CD14-positive monocyte (primary cell): ENCODE data around the gene RAI1. TPM values are rescaled to one million over a fixed set of nuclear protein-coding genes. Genes with fewer than 3 reads are reported as not detected.

ENCODE experiments used
- DNase-seq, 3 donors: peaks; one replicate each; pipeline ENCODE4 v3.0.0-alpha.2; 2011 to 2022
- H2AFZ ChIP-seq: 2 replicates; pipeline ENCODE4 v1.6.0; 2012; ENCODE audit warnings: mild to moderate bottlenecking, low read depth, low read length, inconsistent platforms; ENCODE audit not compliant: insufficient read depth, poor library complexity, severe bottlenecking
- H3K27ac ChIP-seq, 2 donors: 1 replicate in 1 of 2; 2 replicates in 1 of 2; pipeline ENCODE4 v1.5.1; 2012 to 2013; ENCODE audit warnings: low read length in 2 of 2, control low read depth in 1 of 2, inconsistent platforms in 1 of 2, low read depth in 1 of 2, mild to moderate bottlenecking in 1 of 2
- H3K27me3 ChIP-seq, 2 donors: one replicate each; pipeline versions ENCODE4 v1.6.0 to v1.6.1; 2011 to 2013; ENCODE audit warnings: low read length in 2 of 2; ENCODE audit not compliant: control insufficient read depth in 2 of 2, insufficient read depth in 2 of 2
- H3K36me3 ChIP-seq, 2 donors: replicated peaks in 1 of 2; 1 replicate in 1 of 2; 2 replicates in 1 of 2; pipeline versions ENCODE4 v1.5.1 to v1.6.1; 2012 to 2013; ENCODE audit warnings: low read length in 2 of 2, control low read depth in 1 of 2, inconsistent platforms in 1 of 2, mild to moderate bottlenecking in 1 of 2; ENCODE audit not compliant: insufficient read depth in 2 of 2, control insufficient read depth in 1 of 2
- H3K4me1 ChIP-seq, 2 donors: 1 replicate in 1 of 2; 2 replicates in 1 of 2; pipeline versions ENCODE4 v1.5.1 to v1.6.1; 2012 to 2013; ENCODE audit warnings: low read length in 2 of 2, control low read depth in 1 of 2, inconsistent platforms in 1 of 2, mild to moderate bottlenecking in 1 of 2, moderate library complexity in 1 of 2; ENCODE audit not compliant: insufficient read depth in 2 of 2, control insufficient read depth in 1 of 2
- H3K4me2 ChIP-seq: replicated peaks from 2 replicates; pipeline ENCODE3; 2012; ENCODE audit warnings: low read length, moderate library complexity, mild to moderate bottlenecking; ENCODE audit not compliant: poor library complexity, severe bottlenecking; ENCODE audit errors: extremely low read depth
- H3K4me3 ChIP-seq, 3 experiments: fragments of 200-600 bp in 1 of 3; sonication (generic) in 1 of 3; replicated peaks in 1 of 3; 1 replicate in 2 of 3; 2 replicates in 1 of 3; pipeline ENCODE4 v1.5.1; 2011 to 2013; ENCODE audit warnings: low read length in 3 of 3, mild to moderate bottlenecking in 3 of 3, control low read depth in 2 of 3, low read depth in 2 of 3, inconsistent platforms in 1 of 3, moderate library complexity in 1 of 3
- H3K79me2 ChIP-seq: 2 replicates; pipeline ENCODE4 v1.6.0; 2012; ENCODE audit warnings: mild to moderate bottlenecking, control low read depth, inconsistent platforms, low read length, moderate library complexity; ENCODE audit not compliant: insufficient read depth
- H3K9ac ChIP-seq: 2 replicates; pipeline ENCODE4 v1.6.0; 2017; ENCODE audit warnings: low read length, mild to moderate bottlenecking; ENCODE audit not compliant: insufficient read depth, poor library complexity, severe bottlenecking
- H3K9me3 ChIP-seq, 2 donors: replicated peaks in 1 of 2; 1 replicate in 1 of 2; 2 replicates in 1 of 2; pipeline versions ENCODE4 v1.5.1 to v1.6.1; 2012 to 2013; ENCODE audit warnings: low read length in 2 of 2, control low read depth in 1 of 2; ENCODE audit not compliant: control insufficient read depth in 1 of 2, insufficient read depth in 1 of 2
- H4K20me1 ChIP-seq: 2 replicates; pipeline ENCODE4 v1.6.0; 2012; ENCODE audit warnings: mild to moderate bottlenecking, low read length, control low read depth, moderate library complexity; ENCODE audit not compliant: insufficient read depth
- H3K27ac Mint-ChIP-seq, 7 donors: one replicate each; pipeline ENCODE4 v1.8.0; 2020; ENCODE audit warnings: mild to moderate bottlenecking in 7 of 7, mixed read lengths in 7 of 7, moderate library complexity in 6 of 7, inconsistent platforms in 2 of 7
- H3K27me3 Mint-ChIP-seq, 3 donors: one replicate each; pipeline ENCODE4 v1.8.0; 2021 to 2022; ENCODE audit warnings: low read depth in 3 of 3, mild to moderate bottlenecking in 3 of 3, mixed read lengths in 3 of 3, moderate library complexity in 3 of 3, inconsistent platforms in 1 of 3
- H3K36me3 Mint-ChIP-seq, 2 donors: one replicate each; pipeline ENCODE4 v1.8.0; 2020; ENCODE audit warnings: mixed read lengths in 2 of 2, inconsistent platforms in 1 of 2, mild to moderate bottlenecking in 1 of 2
- H3K4me1 Mint-ChIP-seq: one replicate; pipeline ENCODE4 v1.8.0; 2020; ENCODE audit warnings: mild to moderate bottlenecking, mixed read lengths
- H3K4me3 Mint-ChIP-seq, 2 donors: one replicate each; pipeline ENCODE4 v1.8.0; 2020; ENCODE audit warnings: mild to moderate bottlenecking in 2 of 2, mixed read lengths in 2 of 2, moderate library complexity in 1 of 2
- H3K9me3 Mint-ChIP-seq, 7 donors: one replicate each; pipeline ENCODE4 v1.8.0; 2020 to 2022; ENCODE audit warnings: mixed read lengths in 7 of 7, mild to moderate bottlenecking in 6 of 7, moderate library complexity in 6 of 7, inconsistent platforms in 2 of 7
- CTCF ChIP-seq: fragments of 200-600 bp; IDR thresholded peaks from one replicate; pipeline ENCODE4 v1.8.0; 2022; ENCODE audit warnings: antibody characterized with exemption, mild to moderate bottlenecking
- WGBS: methylation state at CpG from one replicate; pipeline ENCODE4 v1.1.5; 2013; ENCODE audit warnings: missing lambda C conversion rate; ENCODE audit not compliant: insufficient coverage; 5-methylcytosine and 5-hydroxymethylcytosine counted together
- intact Hi-C, 2 donors: fragments of 100-400 bp; cut with micrococcal nuclease; formaldehyde crosslinking; loops; one replicate each; pipeline versions ENCODE4 v1.15.0 to v1.15.1; 2023
- polyA plus RNA-seq, 3 donors: library from polyadenylated mRNA; depleted of rRNA in 1 of 3; unstranded in 2 of 3; stranded (reverse) in 1 of 3; fragments of 300-500 nt in 2 of 3; fragments of >200 nt in 1 of 3; fragmentation: Illumina TruSeq in 2 of 3; gene quantifications; 1 replicate in 2 of 3; 2 replicates in 1 of 3; pipeline ENCODE4 v1.2.3, GENCODE V29; 2012 to 2021

The RAI1 gene
- polyA plus RNA-seq, 3 donors: 0.89 to 4.4 (median 1.5) TPM

- Mint-ChIP-seq H3K4me1 (peaks cover 45% of the 10 kb centered on the region), H3K27ac (peak overlapping the region in 3 of 7 donors; percentile 18 to 94 (median 72)), H3K27me3 (no peaks in the 10 kb centered on the region), H3K9me3 (no peaks in the 10 kb centered on the region), H3K4me3 (no peak overlapping the region), H3K36me3 (peaks cover 6 to 12% of the 10 kb centered on the region in 2 donors)
- intact Hi-C loops: no loop called here
- Histone ChIP-seq H3K4me2 (no peak overlapping the region), H3K79me2 (peaks cover 6% of the 10 kb centered on the region), H4K20me1 (no peaks in the 10 kb centered on the region), H3K27me3 (no peaks in the 10 kb centered on the region), H3K4me1 (peaks cover 47 to 51% of the 10 kb centered on the region in 2 donors), H3K9me3 (no peaks in the 10 kb centered on the region), H3K9ac (no peak overlapping the region), H3K4me3 (no peak overlapping the region), H3K27ac (peak overlapping the region in 1 of 2 donors; percentile 97), H3K36me3 (peaks cover 3 to 7% of the 10 kb centered on the region in 2 donors), H2AFZ (no peak overlapping the region)
- no peak for DNase-seq
- 100% methylated on average over 1 of the region's 1 CpG for WGBS
- no peak for TF ChIP-seq CTCF
Observed at GRCh38 chr17:17841601-17842025, 160.4 kb downstream of the RAI1 start.

GRCh38 chr17:17842111-17842876, 161.0 kb downstream of the RAI1 start:
- no peaks in the 10 kb centered on the region for H4K20me1 ChIP-seq
- no peaks in the 10 kb centered on the region for H3K27me3 ChIP-seq
- peaks cover 40 to 47% of the 10 kb centered on the region in 2 donors for H3K4me1 ChIP-seq
- TF ChIP-seq CTCF: no peak
- H3K27ac ChIP-seq: no peak overlapping the region
- H3K4me3 ChIP-seq: no peak overlapping the region
- no peak overlapping the region for H3K9ac ChIP-seq
- H3K4me1 Mint-ChIP-seq: peaks cover 41% of the 10 kb centered on the region
- intact Hi-C loops: no loop called here
- 89% methylated on average over 8 of the region's 9 CpGs for WGBS
- H3K36me3 Mint-ChIP-seq: peaks cover 13 to 18% of the 10 kb centered on the region in 2 donors
- H3K36me3 ChIP-seq: peaks cover 8 to 14% of the 10 kb centered on the region in 2 donors
- no peaks in the 10 kb centered on the region for H3K9me3 Mint-ChIP-seq
- H3K9me3 ChIP-seq: no peaks in the 10 kb centered on the region
- peaks cover 4% of the 10 kb centered on the region for H3K79me2 ChIP-seq
- no peak overlapping the region for H3K4me3 Mint-ChIP-seq
- H3K4me2 ChIP-seq: no peak overlapping the region
- H3K27ac Mint-ChIP-seq: peak overlapping the region in 2 of 7 donors; percentile 51 to 69
- H3K27me3 Mint-ChIP-seq: no peaks in the 10 kb centered on the region
- no peak overlapping the region for H2AFZ ChIP-seq
- DNase-seq: no peak
